Heart right ventricle (tissue), 16 donors: ENCODE results near the gene ATP1A4. TPM values are rescaled to one million over a fixed set of nuclear protein-coding genes. Genes with fewer than 3 reads are reported as not detected.

Experiments used
- ATAC-seq, 8 donors: fragments of 200-7000 bp; cut with Tn5 transposase; one replicate each; pipeline ENCODE4 v1.9.1; 2020; ENCODE audit warnings: mild to moderate bottlenecking in 8 of 8, moderate library complexity in 8 of 8, moderate number of reproducible peaks in 1 of 8
- DNase-seq, 2 donors: peaks; one replicate each; pipeline ENCODE4 v3.0.0-alpha.2; 2020
- H3K27ac ChIP-seq, 10 donors: fragments of 200-600 bp; sonication (generic) in 2 of 10; one replicate each; pipeline versions ENCODE4 v1.5.0 to v1.8.0; 2020 to 2022; ENCODE audit warnings: mild to moderate bottlenecking in 3 of 10
- H3K27me3 ChIP-seq, 7 donors: fragments of 200-600 bp; one replicate each; pipeline ENCODE4 v1.8.0; 2021 to 2022; ENCODE audit warnings: mild to moderate bottlenecking in 2 of 7
- H3K36me3 ChIP-seq, 9 donors: fragments of 200-600 bp; sonication (generic) in 1 of 9; one replicate each; pipeline versions ENCODE4 v1.5.0 to v1.8.0; 2020 to 2022; ENCODE audit warnings: mild to moderate bottlenecking in 2 of 9
- H3K4me1 ChIP-seq, 9 donors: fragments of 200-600 bp; sonication (generic) in 1 of 9; one replicate each; pipeline versions ENCODE4 v1.5.0 to v1.8.0; 2020 to 2022; ENCODE audit warnings: mild to moderate bottlenecking in 4 of 9
- H3K4me3 ChIP-seq, 10 donors: fragments of 200-600 bp; sonication (generic) in 2 of 10; one replicate each; pipeline versions ENCODE4 v1.5.0 to v1.8.0; 2020 to 2022; ENCODE audit warnings: mild to moderate bottlenecking in 7 of 10, moderate library complexity in 2 of 10
- H3K9me3 ChIP-seq, 11 donors: fragments of 200-600 bp in 10 of 11; sonication (generic) in 2 of 11; one replicate each; pipeline versions ENCODE4 v1.5.0 to v1.8.0; 2013 to 2022; ENCODE audit warnings: mild to moderate bottlenecking in 2 of 11, control low read depth in 1 of 11, moderate library complexity in 1 of 11
- CTCF ChIP-seq, 9 donors: fragments of 200-600 bp; sonication (generic) in 2 of 9; IDR thresholded peaks; one replicate each; pipeline versions ENCODE4 v1.5.0 to v1.8.0; 2021 to 2022; ENCODE audit warnings: antibody characterized with exemption in 9 of 9, mild to moderate bottlenecking in 5 of 9, moderate library complexity in 1 of 9
- WGBS, 2 donors: extraction: QIAGEN DNeasy Blood & Tissue Kit; methylation state at CpG; one replicate each; pipeline ENCODE4 v1.1.7; 2013; ENCODE audit warnings: inconsistent platforms in 1 of 2; 5-methylcytosine and 5-hydroxymethylcytosine counted together
- intact Hi-C, 10 donors: fragments of 100-400 bp; cut with DNase I; formaldehyde crosslinking; loops; one replicate each; pipeline versions ENCODE4 v1.11.1 to v1.14.2; 2022
- polyA plus RNA-seq, 2 donors: library from polyadenylated mRNA; stranded (reverse); fragments of 200-250 nt; gene quantifications; one replicate each; pipeline ENCODE4 v1.2.3, GENCODE V29; 2013
- total RNA-seq, 10 donors: library from RNA; stranded (reverse); fragmentation: NEBNext Ultra II Directional in 3 of 10; extraction: Animal tissue kit (Norgen Biotek cat#: 25700) in 3 of 10; gene quantifications; one replicate each; pipeline versions ENCODE4 v1.2.1 to v1.2.4, GENCODE V29; 2021 to 2023
- donor health status: Arrhythmogenic right ventricular cardiomyopathy.
- donor health status: ischemic (EF 13 %, LVEDD 7.1; RV severe dilation, severe dysfunction).
- donor health status: healthy with polysubstance abuse.
- donor health status: DM: no; HTN: yes; CAD: no.
- donor health status: DM: no; HTN: no; CAD: no.
- donor health status: ischemic (EF 25% LVEDD 6.9; RV normal size, moderate dysfunction).
- donor health status: ischemic (EF 25% LVEDD 5.7; RV mildly dilated, moderate dysfunction).
- donor health status: healthy.
- donor health status: DM: yes; HTN: yes; CAD: no.
- donor health status: Ischemic cardiomyopathy.
- donor health status: ischemic (EF 35%, LVEDD 5.7; RV mildly dilated, moderate dysfunction).
- donor health status: nonischemic (EF 11% LVEDD 7.7; RV severe dilation, severe dysfunction).
- donor health status: DM: yes; HTN: yes; CAD: no.
- donor health status: PGD.
- donor health status: ischemic (EF 29% LVEDD 5.4; RV normal size, mild dysfunction).
- donor health status: nonischemic (EF 23%, LVEDD 6.1; RV moderate dilation, normal function).

Gene ATP1A4
- total and polyA plus RNA-seq, 12 donors, result 0.04 to 1.5 (median 0.29) TPM; not detected in 5

- DNase-seq (no peak), ATAC-seq (peak in 5 of 8 donors; percentile 32 to 60 (median 41))
- Histone ChIP-seq H3K9me3 (no peaks in the 10 kb centered on the region), H3K36me3 (peaks cover 0 to 94% (median 4%) of the 10 kb centered on the region in 9 donors), H3K4me3 (no peak overlapping the region), H3K4me1 (peaks cover 0 to 22% (median 6%) of the 10 kb centered on the region in 9 donors), H3K27ac (peak overlapping the region in 4 of 10 donors; percentile 35 to 65 (median 54)), H3K27me3 (no peaks in the 10 kb centered on the region)
- WGBS, 2 donors, result 88 to 90% methylated on average over 8 of the region's 8 CpGs
- intact Hi-C loops, result no loop called here
- TF ChIP-seq CTCF (IDR thresholded peaks at IDR 0.05), result no peak
Measured at GRCh38 chr1:160137216-160137862, 14.1 kb upstream of the ATP1A4 start.

DNA sequence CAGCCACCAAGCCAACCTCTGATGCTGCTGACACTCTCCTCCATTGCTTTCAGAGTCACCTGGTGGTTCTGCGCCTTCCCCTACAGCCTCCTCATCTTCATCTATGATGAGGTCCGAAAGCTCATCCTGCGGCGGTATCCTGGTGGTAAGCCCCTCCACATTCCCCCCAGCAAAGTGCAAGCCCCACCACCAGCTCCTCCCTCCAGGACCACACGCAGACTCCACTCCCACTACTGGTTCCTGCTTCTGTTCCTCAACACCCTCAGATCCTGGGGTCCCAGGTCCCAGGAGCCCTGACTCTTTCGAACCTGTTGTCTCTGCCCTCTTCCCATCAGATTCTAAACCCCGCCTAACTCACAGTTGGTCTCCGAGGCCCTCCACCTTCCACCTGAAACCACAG lies 11.6 kb upstream of the ATP1A4 start:
- ATAC-seq (no peak), DNase-seq (no peak)
- peaks cover 0 to 79% (median 4%) of the 10 kb centered on the region in 9 donors for H3K36me3 ChIP-seq
- H3K27ac ChIP-seq, result no peak overlapping the region
- no peaks in the 10 kb centered on the region for H3K9me3 ChIP-seq
- no peak overlapping the region for H3K4me3 ChIP-seq
- no peaks in the 10 kb centered on the region for H3K27me3 ChIP-seq
- 94% methylated on average over 8 of the region's 8 CpGs for WGBS, 2 donors
- intact Hi-C loops, result no loop called here
- peaks cover 0 to 15% (median 0%) of the 10 kb centered on the region in 9 donors for H3K4me1 ChIP-seq
- no peak for TF ChIP-seq CTCF (IDR thresholded peaks at IDR 0.05)

- H3K36me3 ChIP-seq, result peaks cover 0 to 43% (median 2%) of the 10 kb centered on the region in 9 donors
- 43 to 48% methylated on average over 1 of the region's 1 CpG for WGBS, 2 donors
- no peaks in the 10 kb centered on the region for H3K9me3 ChIP-seq
- no peak for TF ChIP-seq CTCF (IDR thresholded peaks at IDR 0.05)
- no peak overlapping the region for H3K27ac ChIP-seq
- ATAC-seq (no peak), DNase-seq (no peak)
- H3K4me3 ChIP-seq, result no peak overlapping the region
- intact Hi-C loops, result no loop called here
- H3K27me3 ChIP-seq, result no peaks in the 10 kb centered on the region
- peaks cover 0 to 8% (median 0%) of the 10 kb centered on the region in 9 donors for H3K4me1 ChIP-seq
Measured at GRCh38 chr1:160143695-160144094, 7.7 kb upstream of the ATP1A4 start.

GRCh38 chr1:160144921-160145320 lies 6.5 kb upstream of the ATP1A4 start:
- no peak overlapping the region for H3K4me3 ChIP-seq
- TF ChIP-seq CTCF (IDR thresholded peaks at IDR 0.05), result no peak
- H3K27ac ChIP-seq, result no peak overlapping the region
- no peaks in the 10 kb centered on the region for H3K27me3 ChIP-seq
- H3K9me3 ChIP-seq, result no peaks in the 10 kb centered on the region
- ATAC-seq, result peak in 1 of 8 donors; percentile 8
- no peak for DNase-seq
- intact Hi-C loops, result no loop called here
- H3K36me3 ChIP-seq, result peaks cover 0 to 30% (median 0%) of the 10 kb centered on the region in 9 donors
- H3K4me1 ChIP-seq, result peaks cover 0 to 18% (median 0%) of the 10 kb centered on the region in 9 donors
- whole genome bisulfite sequencing, 2 donors, result 65 to 69% methylated on average over 4 of the region's 4 CpGs
